GM12878 (cell line): ENCODE results near the gene CCL19. TPM values are rescaled to one million over a fixed set of nuclear protein-coding genes. Genes with fewer than 3 reads are reported as not detected.

ENCODE experiments used
- ATAC-seq: fragments of 200-7000 bp; cut with Tn5 transposase; 3 replicates; pipeline ENCODE4 v1.9.1; 2020; ENCODE audit warnings: mild to moderate bottlenecking, moderate library complexity
- BruUV-seq: library from RNA; stranded (reverse); fragments of 400-500 nt; replicated peaks from 2 replicates; lab custom pipeline; 2021; lab: Mats Ljungman, UMichigan
- CTCF ChIA-PET: fragments of 300-600 bp; sonication (Branson Sonifier 250); formaldehyde crosslinking; extraction: SDS; loops from one replicate; lab custom pipeline; 2021; ENCODE audit warnings: inconsistent platforms; lab: Yijun Ruan, JAX
- POLR2A ChIA-PET: fragments of 350-600 bp; formaldehyde crosslinking; extraction: SDS; loops from one replicate; lab custom pipeline; 2021; ENCODE audit warnings: inconsistent platforms; lab: Charles Lee
- RAD21 ChIA-PET: fragments of 300-600 bp; sonication (Branson Sonifier 250); formaldehyde crosslinking; loops from one replicate; lab custom pipeline; 2023; ENCODE audit warnings: antibody characterized with exemption; ENCODE audit not compliant: unreplicated experiment; lab: Charles Lee
- SMC1A ChIA-PET: fragments of 300-600 bp; sonication (Branson Sonifier 250); formaldehyde crosslinking; loops from one replicate; lab custom pipeline; 2023; ENCODE audit not compliant: unreplicated experiment, uncharacterized antibody; lab: Charles Lee
- DNase-seq: peaks from one replicate; pipeline ENCODE4 v3.0.0-alpha.2; 2011; ENCODE audit warnings: low read depth, low spot score
- FAIRE-seq: peaks from 3 replicates; lab custom pipeline; 2011; peaks lifted over from hg19 to GRCh38; lab: Jason Lieb, UNC
- H2AFZ ChIP-seq: 2 replicates; pipeline ENCODE4 v1.6.0; 2011; ENCODE audit warnings: low read depth, low read length, control low read depth; ENCODE audit not compliant: control insufficient read depth
- H3K27ac ChIP-seq: 2 replicates; pipeline ENCODE4 v1.5.1; 2011; ENCODE audit warnings: control low read depth; ENCODE audit not compliant: control insufficient read depth, insufficient read depth
- H3K27me3 ChIP-seq, 2 experiments: replicated peaks in 1 of 2; 2 replicates each; pipeline versions ENCODE4 v1.6.0 to v1.6.1; 2011; ENCODE audit warnings: low read length in 1 of 2; ENCODE audit not compliant: control insufficient read depth in 2 of 2, insufficient read depth in 2 of 2
- H3K36me3 ChIP-seq, 2 experiments: 2 replicates each; pipeline ENCODE4 v1.5.1; 2011; ENCODE audit warnings: low read length in 1 of 2; ENCODE audit not compliant: control insufficient read depth in 2 of 2, insufficient read depth in 2 of 2
- H3K4me1 ChIP-seq: 2 replicates; pipeline ENCODE4 v1.6.1; 2011; ENCODE audit warnings: mild to moderate bottlenecking, low read length, moderate library complexity, mixed read lengths; ENCODE audit not compliant: control insufficient read depth, insufficient read depth
- H3K4me2 ChIP-seq: 2 replicates; pipeline ENCODE4 v1.6.0; 2011; ENCODE audit warnings: control low read depth; ENCODE audit not compliant: control insufficient read depth, insufficient read depth
- H3K4me3 ChIP-seq: fragments of 200-600 bp; sonication (generic); 2 replicates; pipeline ENCODE4 v1.5.1; 2016
- H3K79me2 ChIP-seq: 2 replicates; pipeline ENCODE4 v1.6.0; 2011; ENCODE audit warnings: low read length; ENCODE audit not compliant: control insufficient read depth, insufficient read depth
- H3K9ac ChIP-seq: 2 replicates; pipeline ENCODE4 v1.8.0; 2011; ENCODE audit warnings: low read length, control low read depth, mixed read lengths; ENCODE audit not compliant: control insufficient read depth, insufficient read depth
- H3K9me3 ChIP-seq: replicated peaks from 3 replicates; pipeline ENCODE4 v1.5.1; 2011; ENCODE audit warnings: mild to moderate bottlenecking, low read length; ENCODE audit not compliant: control insufficient read depth, insufficient read depth
- H4K20me1 ChIP-seq: 2 replicates; pipeline ENCODE4 v1.6.0; 2011; ENCODE audit not compliant: control insufficient read depth, insufficient read depth
- BACH1 ChIP-seq: fragments of 450-650 bp; IDR thresholded peaks from 2 replicates; pipeline ENCODE4 v1.6.1; 2017; ENCODE audit warnings: mild to moderate bottlenecking, borderline replicate concordance
- IKZF2 ChIP-seq, 2 experiments: fragments of 450-650 bp; IDR thresholded peaks; 2 replicates each; pipeline ENCODE4 v1.6.1; 2017; ENCODE audit warnings: mild to moderate bottlenecking in 2 of 2, moderate library complexity in 2 of 2
- MTA3 ChIP-seq: IDR thresholded peaks from 2 replicates; pipeline ENCODE4 v1.6.1; 2012; ENCODE audit warnings: low read length, inconsistent platforms, borderline replicate concordance
- MXI1 ChIP-seq: fragments of 150-350 bp; IDR thresholded peaks from 2 replicates; pipeline ENCODE4 v1.6.1; 2011; ENCODE audit warnings: low read depth, mild to moderate bottlenecking, inconsistent platforms, low read length, improper control_type of control experiment
- NFYB ChIP-seq: IDR thresholded peaks from 2 replicates; pipeline ENCODE4 v1.6.1; 2011; ENCODE audit warnings: low read depth, mild to moderate bottlenecking, low read length, improper control_type of control experiment, moderate library complexity; ENCODE audit not compliant: insufficient read depth
- POU2F2 ChIP-seq: IDR thresholded peaks from 3 replicates; pipeline ENCODE4 v1.6.1; 2011; ENCODE audit warnings: low read depth, mild to moderate bottlenecking, low read length, borderline replicate concordance
- SPI1 ChIP-seq: IDR thresholded peaks from 2 replicates; pipeline ENCODE4 v1.6.1; 2011; ENCODE audit warnings: low read depth, mild to moderate bottlenecking, low read length, moderate library complexity, borderline replicate concordance; ENCODE audit not compliant: insufficient read depth
- STAT3 ChIP-seq: IDR thresholded peaks from 2 replicates; pipeline ENCODE4 v1.6.1; 2011; ENCODE audit warnings: low read depth, low read length, improper control_type of control experiment
- ZBTB11 ChIP-seq: fragments of 450-650 bp; formaldehyde crosslinking; IDR thresholded peaks from 2 replicates; pipeline ENCODE4 v1.5.0; 2022; ENCODE audit warnings: mild to moderate bottlenecking, missing genetic modification characterization
- WGBS: methylation state at CpG from one replicate; pipeline ENCODE4 v1.1.6; 2016; ENCODE audit warnings: low lambda C conversion rate; ENCODE audit not compliant: insufficient replicate concordance, insufficient coverage; ENCODE audit errors: missing lambda C conversion rate; 5-methylcytosine and 5-hydroxymethylcytosine counted together
- in situ Hi-C: fragments of 300-500 bp; cut with MboI; formaldehyde crosslinking; loops from 9 replicates; pipeline ENCODE4 v1.14.3; 2018; ENCODE audit warnings: mixed read lengths
- intact Hi-C: fragments of 100-400 bp; cut with micrococcal nuclease; formaldehyde crosslinking; loops from one replicate; pipeline ENCODE4 v1.14.2; 2022; ENCODE audit not compliant: unreplicated experiment
- polyA plus RNA-seq, 11 experiments: library from polyadenylated mRNA; depleted of rRNA in 4 of 11; unstranded in 6 of 11; stranded (reverse) in 5 of 11; fragments of >200 nt; fragmentation: Nextera tagmentation in 4 of 11; fragmentation: Illumina TruSeq in 1 of 11; extraction: Ambion mirVana in 4 of 11; extraction: Trizol in 1 of 11; gene quantifications; 1 replicate in 1 of 11; 2 replicates in 10 of 11; pipeline versions ENCODE4 v1.2.1 to v1.2.3, GENCODE V29; 2011 to 2016; ENCODE audit warnings: inconsistent platforms in 2 of 11, missing spikeins in 2 of 11, low read depth in 1 of 11
- total RNA-seq, 4 experiments: library from RNA; depleted of rRNA in 3 of 4; stranded (reverse); fragments of >200 nt in 3 of 4; fragmentation: Illumina TruSeq in 1 of 4; extraction: Trizol in 1 of 4; gene quantifications; 2 replicates each; pipeline versions ENCODE4 v1.2.1 to v1.2.3, GENCODE V29; 2013 to 2021

Gene CCL19
- total and polyA plus RNA-seq, 10 of the 15 experiments (the other 5 are each of a cell fraction or from before 2014, with no cell fraction given): 0.42 to 0.69 TPM; not detected in 8

- Histone ChIP-seq H3K4me1 (peaks cover 16% of the 10 kb centered on the region), H3K27me3 (no peaks in the 10 kb centered on the region; a peak in 2 of 4 replicates), H3K4me2 (no peak overlapping the region), H3K79me2 (no peaks in the 10 kb centered on the region), H3K9ac (no peak overlapping the region), H3K36me3 (no peaks in the 10 kb centered on the region), H3K9me3 (no peaks in the 10 kb centered on the region), H3K27ac (no peak overlapping the region), H4K20me1 (no peaks in the 10 kb centered on the region), H3K4me3 (no peak overlapping the region), H2AFZ (no peak overlapping the region)
- in situ Hi-C loops (no loop called here), intact Hi-C loops (no loop called here)
- ATAC-seq (no peak), DNase-seq (no peak), FAIRE-seq (no peak)
- TF ChIP-seq MTA3: no peak
- peak; percentile 48; the same call in 1 of the 3 replicates for TF ChIP-seq POU2F2
- ChIA-PET POLR2A (no interaction called here), SMC1A (no interaction called here), RAD21 (no interaction called here), CTCF (interaction anchor here (1.1 kb wide), 2 partner anchors 13 kb away, joined by 4 to 5 read pairs; no protein-coding TSS in a partner anchor)
- BruUV-seq: no TSS peak
- WGBS: 21% methylated on average over 10 of the region's 10 CpGs
These were observed 3.6 kb downstream of the CCL19 start for GRCh38 chr9:34687276-34688030.

- Histone ChIP-seq H3K27ac (no peak overlapping the region), H4K20me1 (no peaks in the 10 kb centered on the region), H2AFZ (no peak overlapping the region), H3K9ac (no peak overlapping the region), H3K9me3 (no peaks in the 10 kb centered on the region), H3K4me2 (no peak overlapping the region; the same call in 1 of the 2 replicates), H3K4me1 (peaks cover 16% of the 10 kb centered on the region), H3K27me3 (no peaks in the 10 kb centered on the region; a peak in 2 of 4 replicates), H3K79me2 (no peaks in the 10 kb centered on the region), H3K4me3 (no peak overlapping the region), H3K36me3 (no peaks in the 10 kb centered on the region)
- DNase-seq (no peak), FAIRE-seq (no peak), ATAC-seq (no peak)
- CTCF ChIA-PET: interaction anchor here (0.8 to 1.1 kb wide), 4 partner anchors 12 to 283 kb away, joined by 4 to 5 read pairs (median 4); no protein-coding TSS in a partner anchor
- RAD21 ChIA-PET: no interaction called here
- POLR2A ChIA-PET: no interaction called here
- SMC1A ChIA-PET: no interaction called here
- TF ChIP-seq SPI1: peak; percentile 14; the same call in 1 of the 2 replicates
- TF ChIP-seq NFYB: no peak
- no peak for TF ChIP-seq ZBTB11
- no peak for TF ChIP-seq MXI1
- TF ChIP-seq BACH1: no peak
- TF ChIP-seq IKZF2 (IDR thresholded peaks at IDR 0.05): no peak
- no peak for TF ChIP-seq STAT3
- no TSS peak for BruUV-seq
- intact Hi-C loops: no loop called here
- in situ Hi-C loops: no loop called here
- 0% methylated on average over 1 of the region's 1 CpG for WGBS
These were observed 4.3 kb downstream of the CCL19 start for GRCh38 chr9:34686732-34687131.
